GM12872 (cell line): Measurements from ENCODE around the gene PPIL6.

Source experiments
- CTCF ChIP-seq: IDR thresholded peaks from 3 replicates; pipeline ENCODE4 v1.5.1; 2011; ENCODE audit warnings: low read depth, mild to moderate bottlenecking, low read length, moderate library complexity; ENCODE audit not compliant: insufficient read depth

PPIL6 gene

DNA sequence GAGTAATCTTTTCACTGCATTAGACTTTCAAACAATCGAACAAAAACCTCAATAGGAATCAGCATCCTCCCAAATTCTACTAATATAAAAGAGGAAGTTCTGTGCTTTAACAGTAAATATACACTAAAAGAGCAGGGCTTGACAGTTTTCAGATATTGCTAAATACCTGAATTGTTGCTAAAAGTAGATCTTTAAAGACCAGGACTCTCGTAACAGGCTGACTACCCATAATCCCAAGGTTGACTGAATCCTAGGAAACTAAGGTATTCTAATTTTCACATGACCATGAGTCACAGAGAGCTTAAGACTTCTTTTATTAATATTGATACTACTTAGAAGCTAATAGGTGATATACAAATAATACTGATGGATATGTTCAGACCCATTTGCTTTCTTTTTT lies 68.3 kb downstream of the PPIL6 start:
- TF ChIP-seq CTCF, result no peak

GRCh38 chr6:109370792-109371191 lies 69.6 kb downstream of the PPIL6 start:
- no peak for TF ChIP-seq CTCF

DNA sequence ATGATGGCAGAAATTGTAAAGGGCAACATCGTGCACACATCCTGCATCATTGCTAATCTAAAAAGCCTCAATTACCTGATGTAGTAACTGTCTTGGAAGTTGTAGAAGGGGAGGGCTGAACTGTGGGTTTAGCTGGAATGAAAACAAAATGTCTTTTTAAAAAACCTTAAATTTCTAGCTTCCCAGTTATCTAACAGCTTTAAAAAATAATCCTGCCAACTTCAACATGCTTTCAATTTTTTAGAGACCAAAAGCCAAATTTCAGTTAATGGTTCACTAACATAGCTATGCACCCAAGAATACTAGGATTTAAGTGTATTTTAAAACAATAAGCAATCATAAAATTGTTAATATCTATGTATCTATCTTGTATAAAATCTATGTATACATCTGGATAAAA lies 70.1 kb downstream of the PPIL6 start:
- TF ChIP-seq CTCF, result no peak

GRCh38 chr6:109369728-109370127 lies 70.7 kb downstream of the PPIL6 start:
- no peak for TF ChIP-seq CTCF

DNA sequence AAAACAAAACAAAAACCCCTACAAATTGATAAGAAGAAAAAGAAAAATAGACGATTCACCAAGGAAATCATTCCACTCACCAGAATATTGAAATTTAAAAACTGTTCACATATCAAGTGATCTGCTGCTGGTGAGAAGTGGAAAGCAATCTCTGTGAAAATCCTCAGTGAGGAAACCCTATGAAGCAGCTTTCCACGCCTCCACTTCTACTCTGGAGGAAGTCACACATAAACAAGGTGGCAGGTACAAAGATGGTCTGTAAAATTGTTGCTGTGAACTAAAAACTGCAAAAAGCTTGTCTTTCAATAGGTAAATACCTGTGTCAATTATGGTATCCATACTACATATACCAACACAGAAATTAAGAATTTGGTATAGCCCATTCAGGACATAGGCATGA lies 76.7 kb downstream of the PPIL6 start:
- no peak for TF ChIP-seq CTCF

DNA sequence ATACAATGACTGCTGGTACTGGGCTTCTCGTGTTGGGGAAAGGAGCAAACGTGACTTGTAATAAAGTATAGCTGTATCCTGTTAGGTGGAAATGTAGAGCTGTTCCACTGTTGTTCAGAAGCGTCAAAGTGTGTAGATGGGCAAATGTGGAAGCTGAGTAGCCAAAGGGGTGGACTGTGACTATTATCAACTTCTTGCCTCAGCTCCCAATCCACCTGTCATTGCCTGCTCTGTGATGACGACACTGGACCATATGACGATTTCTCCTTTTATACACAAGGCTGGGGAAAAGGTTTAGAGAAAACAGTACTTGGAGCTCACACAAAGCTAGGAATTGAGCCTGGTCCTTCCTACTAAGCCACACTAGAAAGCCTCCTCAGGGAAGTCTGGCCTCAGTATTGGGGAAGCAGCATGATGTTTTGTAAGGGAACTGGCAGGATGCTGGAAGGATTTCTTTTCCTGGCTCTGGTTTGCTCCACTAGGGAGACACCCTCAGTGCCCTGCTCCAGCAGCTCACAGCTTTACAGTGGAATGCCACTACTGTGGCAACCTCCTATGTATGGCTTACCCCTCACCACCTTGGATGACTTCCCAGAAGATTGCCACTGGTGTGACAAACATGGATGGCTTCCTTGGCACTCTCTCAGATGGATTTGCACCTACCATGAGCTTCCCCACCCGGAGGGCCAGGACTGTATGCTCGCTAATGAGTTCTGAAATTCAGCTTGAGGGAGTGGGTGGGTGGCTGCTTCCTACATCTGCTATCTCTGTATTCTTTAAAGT lies 78.1 kb downstream of the PPIL6 start:
- TF ChIP-seq CTCF, result no peak

DNA sequence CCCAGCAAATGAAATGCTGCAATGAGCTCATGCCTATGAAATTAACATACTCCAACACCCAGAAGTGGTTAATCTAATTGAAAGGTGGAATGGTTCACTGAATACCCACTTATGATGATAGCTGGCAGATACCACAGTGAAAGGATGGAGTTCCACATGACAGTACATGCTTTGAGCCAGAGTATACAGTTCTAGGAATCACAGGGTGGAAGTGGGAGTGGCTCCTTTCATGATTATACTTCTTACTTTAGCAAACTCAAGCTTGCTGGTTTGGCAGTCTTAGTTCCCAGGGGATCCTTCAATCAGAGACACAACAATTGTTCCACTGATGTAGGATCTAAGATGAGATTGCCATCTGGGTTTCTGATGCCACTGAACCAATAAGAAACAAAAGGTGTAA lies 79.6 kb downstream of the PPIL6 start:
- TF ChIP-seq CTCF, result no peak

DNA sequence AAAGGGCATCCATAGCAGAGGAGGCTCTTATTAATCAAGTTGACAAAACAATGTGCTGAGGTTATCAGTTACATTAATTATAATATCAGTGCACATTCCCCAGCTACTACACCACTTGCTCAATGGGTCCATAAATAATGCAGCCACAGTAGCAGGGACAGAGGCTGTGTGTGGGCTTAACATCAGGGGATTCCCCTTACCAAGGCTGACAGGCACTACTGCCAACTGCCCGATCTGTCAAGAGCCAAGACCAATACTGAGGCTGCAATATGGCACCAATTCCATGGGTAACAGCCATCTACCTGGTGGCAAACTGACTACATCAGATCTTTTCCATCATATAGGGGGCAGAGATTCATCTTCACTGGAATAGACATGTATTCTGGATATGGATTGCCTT lies 80.1 kb downstream of the PPIL6 start:
- TF ChIP-seq CTCF, result no peak
